Parathyroid adenoma (tissue), 2 donors: Measurements from ENCODE around the gene SET.

Experiments
- H2AFZ ChIP-seq: fragments of 300-600 bp; sonication (generic); one replicate; pipeline ENCODE4 v1.7.0; 2017; ENCODE audit warnings: antibody characterized with exemption, mild to moderate bottlenecking
- H3K27ac ChIP-seq: fragments of 300-600 bp; sonication (generic); one replicate; pipeline ENCODE4 v1.7.0; 2017
- H3K27me3 ChIP-seq: fragments of 300-600 bp; sonication (generic); one replicate; pipeline ENCODE4 v1.7.0; 2017; ENCODE audit warnings: low read length; ENCODE audit not compliant: control insufficient read depth, insufficient read depth
- H3K36me3 ChIP-seq: fragments of 300-600 bp; sonication (generic); one replicate; pipeline ENCODE4 v1.7.0; 2017; ENCODE audit warnings: low read length; ENCODE audit not compliant: control insufficient read depth, insufficient read depth
- H3K4me1 ChIP-seq: fragments of 300-600 bp; sonication (generic); one replicate; pipeline ENCODE4 v1.7.0; 2017; ENCODE audit warnings: control low read depth
- H3K4me2 ChIP-seq: fragments of 300-600 bp; sonication (generic); one replicate; pipeline ENCODE4 v1.7.0; 2017; ENCODE audit warnings: low read length
- H3K4me3 ChIP-seq: fragments of 300-600 bp; sonication (generic); one replicate; pipeline ENCODE4 v1.7.0; 2017; ENCODE audit warnings: low read depth, low read length
- H3K79me2 ChIP-seq: fragments of 300-600 bp; sonication (generic); one replicate; pipeline ENCODE4 v1.7.0; 2017; ENCODE audit warnings: control low read depth
- H3K9ac ChIP-seq: fragments of 300-600 bp; sonication (generic); one replicate; pipeline ENCODE4 v1.7.0; 2017; ENCODE audit warnings: mild to moderate bottlenecking
- H3K9me3 ChIP-seq: fragments of 300-600 bp; sonication (generic); one replicate; pipeline ENCODE4 v1.7.0; 2017; ENCODE audit warnings: low read length; ENCODE audit not compliant: control insufficient read depth
- CTCF ChIP-seq: fragments of 300-600 bp; sonication (generic); IDR thresholded peaks from one replicate; pipeline ENCODE4 v1.7.0; 2017; ENCODE audit warnings: antibody characterized with exemption, mild to moderate bottlenecking
- donor health status: primary hyperparathyroidism.

Gene SET

GRCh38 chr9:128651798-128652197, 37.2 kb upstream of the SET start:
- Histone ChIP-seq H3K9me3 (no peaks in the 10 kb centered on the region), H3K4me1 (no peaks in the 10 kb centered on the region), H3K27me3 (no peaks in the 10 kb centered on the region), H3K9ac (no peak overlapping the region), H3K79me2 (no peaks in the 10 kb centered on the region), H3K36me3 (no peaks in the 10 kb centered on the region), H3K27ac (no peak overlapping the region), H2AFZ (no peak overlapping the region), H3K4me2 (no peak overlapping the region), H3K4me3 (no peak overlapping the region)
- TF ChIP-seq CTCF = no peak

GRCh38 chr9:128653908-128654307, 35.1 kb upstream of the SET start:
- H3K36me3 ChIP-seq = no peaks in the 10 kb centered on the region
- no peak overlapping the region for H3K4me2 ChIP-seq
- H2AFZ ChIP-seq = no peak overlapping the region
- no peak overlapping the region for H3K4me3 ChIP-seq
- H3K79me2 ChIP-seq = no peaks in the 10 kb centered on the region
- no peaks in the 10 kb centered on the region for H3K27me3 ChIP-seq
- H3K4me1 ChIP-seq = no peaks in the 10 kb centered on the region
- H3K9me3 ChIP-seq = no peaks in the 10 kb centered on the region
- TF ChIP-seq CTCF = no peak
- H3K27ac ChIP-seq = no peak overlapping the region
- no peak overlapping the region for H3K9ac ChIP-seq

GRCh38 chr9:128654481-128654880, 34.5 kb upstream of the SET start:
- H3K9ac ChIP-seq = no peak overlapping the region
- H3K27ac ChIP-seq = no peak overlapping the region
- H3K79me2 ChIP-seq = no peaks in the 10 kb centered on the region
- H3K4me2 ChIP-seq = no peak overlapping the region
- no peaks in the 10 kb centered on the region for H3K9me3 ChIP-seq
- no peak overlapping the region for H3K4me3 ChIP-seq
- no peaks in the 10 kb centered on the region for H3K36me3 ChIP-seq
- no peak overlapping the region for H2AFZ ChIP-seq
- H3K27me3 ChIP-seq = no peaks in the 10 kb centered on the region
- no peak for TF ChIP-seq CTCF
- H3K4me1 ChIP-seq = no peaks in the 10 kb centered on the region

DNA sequence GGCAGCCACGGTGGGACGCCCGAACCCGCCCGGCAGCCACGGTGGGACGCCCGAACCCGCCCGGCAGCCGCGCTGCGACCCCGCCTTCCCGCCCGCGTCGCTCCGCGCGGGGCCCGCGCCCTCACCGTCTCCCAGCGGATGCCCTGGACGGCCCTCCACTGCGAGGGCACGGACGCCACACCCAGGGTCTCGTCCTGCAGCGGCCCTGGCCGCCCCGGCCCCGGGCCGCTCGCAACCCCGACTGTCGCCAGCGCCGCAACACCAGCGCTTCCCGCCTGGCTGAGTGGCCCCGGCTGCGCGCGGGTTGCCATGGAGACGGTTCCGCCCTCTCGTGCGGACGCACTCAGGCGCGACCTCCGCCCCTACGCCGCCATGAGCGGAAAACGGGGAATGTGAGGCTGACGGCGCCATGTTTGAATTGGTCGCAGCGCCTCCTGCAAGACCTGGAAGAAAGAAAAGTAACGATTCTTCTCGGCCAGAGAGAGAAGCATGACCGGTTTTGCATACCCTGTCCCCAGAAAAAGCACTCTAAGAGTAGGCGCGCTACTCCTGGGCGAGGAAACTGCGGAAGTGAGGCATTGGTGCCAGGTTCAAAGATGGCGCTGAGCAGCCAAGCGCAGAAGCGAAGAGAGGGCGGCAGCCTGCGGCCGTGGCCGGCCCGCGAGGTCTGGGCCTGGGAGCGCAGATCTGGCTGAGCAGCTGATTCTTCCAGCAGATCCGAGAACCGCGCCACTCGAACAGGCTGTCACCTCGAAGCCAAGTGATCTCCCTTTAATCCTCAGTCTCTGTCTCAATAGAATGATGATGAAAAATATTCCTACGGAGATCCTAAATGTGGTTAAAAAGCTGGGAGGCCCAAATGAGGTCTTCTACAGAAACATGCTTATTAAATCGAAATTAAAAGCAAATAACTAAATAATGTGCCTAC, 32.3 kb upstream of the SET start, which contains the start of gene DYNC2I2:
Gene DYNC2I2 (minus strand): TSS at position 432 of the 928 bp plus-strand sequence. CDS start 121 bp downstream, at position 311.
- Histone ChIP-seq H3K9me3 (no peaks in the 10 kb centered on the region), H2AFZ (peak within 1 kb of the TSS; percentile 94), H3K27me3 (no peaks in the 10 kb centered on the region), H3K36me3 (no peaks in the 10 kb centered on the region), H3K4me1 (no peaks in the 10 kb centered on the region), H3K9ac (peak within 1 kb of the TSS; percentile 46), H3K4me3 (peak within 1 kb of the TSS; percentile 77), H3K4me2 (peak within 1 kb of the TSS; percentile 98), H3K79me2 (no peaks in the 10 kb centered on the region), H3K27ac (peak within 1 kb of the TSS; percentile 100)
- no peak for TF ChIP-seq CTCF
